B cell (primary cell): ENCODE data around the gene PPP6R2. TPM values are rescaled to one million over a fixed set of nuclear protein-coding genes. Genes with fewer than 3 reads are reported as not detected.

Experiments used
- ATAC-seq: fragments of 200-7000 bp; cut with Tn5 transposase; one replicate; pipeline ENCODE4 v1.10.0; 2021; ENCODE audit warnings: low read depth, mild to moderate bottlenecking, moderate number of reproducible peaks, moderate library complexity
- CTCF ChIA-PET: fragments of 350-600 bp; sonication (Branson Sonifier 250); formaldehyde crosslinking; loops from one replicate; lab custom pipeline; 2021; ENCODE audit warnings: antibody characterized with exemption, inconsistent platforms; lab: Charles Lee
- POLR2A ChIA-PET: fragments of 350-600 bp; sonication (Branson Sonifier 250); formaldehyde crosslinking; loops from one replicate; lab custom pipeline; 2021; ENCODE audit warnings: antibody characterized with exemption; lab: Charles Lee
- DNase-seq: peaks from one replicate; pipeline ENCODE4 v3.0.0; 2013
- H2AFZ ChIP-seq: 2 replicates; pipeline ENCODE4 v1.6.1; 2012; ENCODE audit warnings: mild to moderate bottlenecking, low read depth, low read length; ENCODE audit not compliant: insufficient read depth, poor library complexity, severe bottlenecking
- H3K27ac ChIP-seq, 2 donors: 1 replicate in 1 of 2; 2 replicates in 1 of 2; pipeline ENCODE4 v1.5.1; 2012 to 2013; ENCODE audit warnings: low read length in 2 of 2, mild to moderate bottlenecking in 2 of 2, moderate library complexity in 1 of 2
- H3K27me3 ChIP-seq, 4 experiments: fragments of 200-600 bp in 1 of 4; sonication (generic) in 1 of 4; replicated peaks in 1 of 4; 1 replicate in 2 of 4; 2 replicates in 2 of 4; pipeline versions ENCODE4 v1.6.1 to v1.7.0; 2013 to 2016; ENCODE audit warnings: low read length in 3 of 4, mild to moderate bottlenecking in 2 of 4, mixed read lengths in 1 of 4, moderate library complexity in 1 of 4; ENCODE audit not compliant: insufficient read depth in 4 of 4, control insufficient read depth in 3 of 4; ENCODE audit errors: control extremely low read depth in 1 of 4
- H3K36me3 ChIP-seq, 2 experiments: replicated peaks in 1 of 2; 1 replicate in 1 of 2; 2 replicates in 1 of 2; pipeline versions ENCODE4 v1.6.1 to v1.7.1; 2013; ENCODE audit warnings: low read length in 1 of 2; ENCODE audit not compliant: insufficient read depth in 2 of 2, control insufficient read depth in 1 of 2; ENCODE audit errors: control extremely low read depth in 1 of 2, extremely low read depth in 1 of 2
- H3K4me1 ChIP-seq, 2 donors: fragments of 200-600 bp in 1 of 2; sonication (generic) in 1 of 2; 1 replicate in 1 of 2; 2 replicates in 1 of 2; pipeline versions ENCODE4 v1.5.1 to v1.6.1; 2013 to 2017; ENCODE audit warnings: low read length in 2 of 2; ENCODE audit not compliant: control insufficient read depth in 2 of 2, insufficient read depth in 2 of 2
- H3K4me2 ChIP-seq: replicated peaks from 2 replicates; pipeline ENCODE3; 2012; ENCODE audit warnings: mild to moderate bottlenecking, low read depth, low read length; ENCODE audit not compliant: poor library complexity, severe bottlenecking
- H3K4me3 ChIP-seq, 5 experiments: fragments of 200-600 bp in 1 of 5; sonication (generic) in 1 of 5; 1 replicate in 3 of 5; 2 replicates in 2 of 5; pipeline versions ENCODE4 v1.5.1 to v1.7.0; 2011 to 2016; ENCODE audit warnings: low read length in 4 of 5, mild to moderate bottlenecking in 4 of 5, low read depth in 2 of 5, control low read depth in 1 of 5, moderate library complexity in 1 of 5; ENCODE audit not compliant: insufficient read depth in 1 of 5; ENCODE audit errors: control extremely low read depth in 1 of 5, extremely low read depth in 1 of 5
- H3K79me2 ChIP-seq: fragments of 200-600 bp; sonication (generic); one replicate; pipeline ENCODE4 v1.6.0; 2016; ENCODE audit warnings: low read length; ENCODE audit not compliant: control insufficient read depth, insufficient read depth
- H3K9ac ChIP-seq: fragments of 200-600 bp; sonication (generic); 2 replicates; pipeline ENCODE4 v1.6.1; 2017; ENCODE audit warnings: mild to moderate bottlenecking, low read length, moderate library complexity
- H3K9me3 ChIP-seq, 3 donors: one replicate each; pipeline versions ENCODE4 v1.6.1 to v1.7.1; 2013; ENCODE audit warnings: low read length in 2 of 3; ENCODE audit not compliant: control insufficient read depth in 2 of 3, insufficient read depth in 1 of 3; ENCODE audit errors: control extremely low read depth in 1 of 3
- H4K20me1 ChIP-seq: 2 replicates; pipeline ENCODE4 v1.6.0; 2012; ENCODE audit warnings: mild to moderate bottlenecking, low read length; ENCODE audit not compliant: insufficient read depth, control insufficient read depth, poor library complexity, severe bottlenecking
- H3K27ac Mint-ChIP-seq: one replicate; pipeline ENCODE4 v1.8.0; 2021; ENCODE audit warnings: mixed read lengths
- H3K27me3 Mint-ChIP-seq: one replicate; pipeline ENCODE4 v1.8.0; 2021; ENCODE audit warnings: mixed read lengths
- H3K4me1 Mint-ChIP-seq: one replicate; pipeline ENCODE4 v1.8.0; 2021; ENCODE audit warnings: mixed read lengths
- H3K4me3 Mint-ChIP-seq: one replicate; pipeline ENCODE4 v1.8.0; 2021; ENCODE audit warnings: mixed read lengths
- H3K9me3 Mint-ChIP-seq: one replicate; pipeline ENCODE4 v1.8.0; 2022; ENCODE audit warnings: mixed read lengths; ENCODE audit not compliant: insufficient read depth
- EZH2 ChIP-seq: IDR thresholded peaks from 2 replicates; pipeline ENCODE4 v1.6.1; 2012; ENCODE audit warnings: borderline replicate concordance, low read depth, mild to moderate bottlenecking, moderate library complexity, low read length; ENCODE audit not compliant: insufficient read depth, poor library complexity, severe bottlenecking
- WGBS: methylation state at CpG from one replicate; pipeline ENCODE4 v1.1.5; 2013; ENCODE audit warnings: missing lambda C conversion rate; ENCODE audit not compliant: insufficient coverage; 5-methylcytosine and 5-hydroxymethylcytosine counted together
- intact Hi-C: fragments of 100-400 bp; cut with micrococcal nuclease; formaldehyde crosslinking; loops from one replicate; pipeline ENCODE4 v1.10.0; 2022
- polyA plus RNA-seq: library from polyadenylated mRNA; depleted of rRNA; stranded (reverse); fragments of >200 nt; gene quantifications from 2 replicates; pipeline ENCODE4 v1.2.3, GENCODE V29; 2012
- total RNA-seq, 2 donors: library from RNA; stranded (reverse); fragments of 120-200 nt in 1 of 2; gene quantifications; 1 replicate in 1 of 2; 2 replicates in 1 of 2; pipeline versions ENCODE4 v1.2.3 to v1.2.4, GENCODE V29; 2013 to 2022
- TF ChIP-seq, protein P1 (sequence below): fragments of 200-600 bp; IDR thresholded peaks from one replicate; pipeline ENCODE4 v1.8.0; 2022; ENCODE audit warnings: antibody characterized with exemption, mild to moderate bottlenecking

The PPP6R2 gene
- total and polyA plus RNA-seq, 2 donors (not counting 1 experiment from before 2014, with no cell fraction given): 91.4 to 98.7 TPM

DNA sequence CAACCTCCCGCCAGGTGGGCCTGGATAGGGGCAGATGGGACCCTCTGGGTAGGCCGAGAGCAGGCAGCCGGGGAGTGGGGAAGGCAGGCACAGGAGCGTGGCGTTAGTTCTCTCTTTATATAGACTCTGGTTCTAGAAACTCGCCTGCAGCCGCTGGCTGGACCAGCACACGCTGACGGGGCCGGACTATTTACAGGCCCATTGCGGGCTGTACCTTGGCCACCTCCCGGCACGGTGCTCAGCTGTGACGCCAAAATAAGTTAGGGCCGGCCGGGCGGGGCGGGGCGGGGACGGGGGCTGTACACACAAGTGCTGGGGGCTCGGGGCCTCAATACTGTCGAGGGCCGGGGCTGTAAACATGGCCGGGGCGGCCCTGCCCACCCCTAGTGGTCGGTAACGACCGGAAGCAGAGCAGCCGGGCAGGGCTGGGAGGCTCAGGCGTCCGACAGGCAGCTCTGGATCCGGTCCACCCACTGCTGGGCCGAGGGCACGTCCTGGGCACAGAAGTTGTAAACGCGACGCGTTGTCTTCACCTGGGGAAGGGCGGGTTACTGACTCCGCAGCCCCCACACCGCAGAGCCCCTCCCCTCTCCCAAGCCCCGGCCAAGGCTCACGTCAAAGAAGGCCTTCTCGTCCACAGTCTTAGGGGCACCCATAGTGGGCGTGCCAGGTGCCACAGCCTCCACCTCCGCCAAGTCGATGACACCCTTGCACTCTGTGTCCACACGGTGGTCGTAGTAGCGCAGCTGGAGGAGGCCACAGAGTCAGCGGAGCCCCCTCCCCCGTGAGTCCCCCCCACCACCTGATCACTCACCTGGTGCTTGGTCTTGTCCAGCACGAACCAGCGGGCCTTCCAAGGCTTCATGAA lies 103.8 kb downstream of the PPP6R2 start:
- H3K9me3 ChIP-seq: no peaks in the 10 kb centered on the region
- H3K27ac Mint-ChIP-seq: no peak overlapping the region
- intact Hi-C loops: loop anchor here (2.0 kb wide), 1 partner anchor 22 kb away; no protein-coding TSS in a partner anchor
- H3K36me3 ChIP-seq: peaks cover 0 to 47% of the 10 kb centered on the region in 2 experiments
- H4K20me1 ChIP-seq: peaks cover 43% of the 10 kb centered on the region
- H3K79me2 ChIP-seq: no peaks in the 10 kb centered on the region
- ChIA-PET CTCF (interaction anchor here (5.5 kb wide), 1 partner anchor 51 kb away, joined by 35 read pairs; no protein-coding TSS in a partner anchor), POLR2A (no interaction called here)
- H3K4me2 ChIP-seq: no peak overlapping the region
- no peaks in the 10 kb centered on the region for H3K27me3 ChIP-seq
- no peak overlapping the region for H2AFZ ChIP-seq
- ATAC-seq (no peak), DNase-seq (no peak)
- WGBS: 93% methylated on average over 53 of the region's 54 CpGs
- TF ChIP-seq, protein P1, sequence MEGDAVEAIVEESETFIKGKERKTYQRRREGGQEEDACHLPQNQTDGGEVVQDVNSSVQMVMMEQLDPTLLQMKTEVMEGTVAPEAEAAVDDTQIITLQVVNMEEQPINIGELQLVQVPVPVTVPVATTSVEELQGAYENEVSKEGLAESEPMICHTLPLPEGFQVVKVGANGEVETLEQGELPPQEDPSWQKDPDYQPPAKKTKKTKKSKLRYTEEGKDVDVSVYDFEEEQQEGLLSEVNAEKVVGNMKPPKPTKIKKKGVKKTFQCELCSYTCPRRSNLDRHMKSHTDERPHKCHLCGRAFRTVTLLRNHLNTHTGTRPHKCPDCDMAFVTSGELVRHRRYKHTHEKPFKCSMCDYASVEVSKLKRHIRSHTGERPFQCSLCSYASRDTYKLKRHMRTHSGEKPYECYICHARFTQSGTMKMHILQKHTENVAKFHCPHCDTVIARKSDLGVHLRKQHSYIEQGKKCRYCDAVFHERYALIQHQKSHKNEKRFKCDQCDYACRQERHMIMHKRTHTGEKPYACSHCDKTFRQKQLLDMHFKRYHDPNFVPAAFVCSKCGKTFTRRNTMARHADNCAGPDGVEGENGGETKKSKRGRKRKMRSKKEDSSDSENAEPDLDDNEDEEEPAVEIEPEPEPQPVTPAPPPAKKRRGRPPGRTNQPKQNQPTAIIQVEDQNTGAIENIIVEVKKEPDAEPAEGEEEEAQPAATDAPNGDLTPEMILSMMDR: no peak
- no peak for TF ChIP-seq EZH2
- H3K4me1 Mint-ChIP-seq: peaks cover 24% of the 10 kb centered on the region
- H3K9ac ChIP-seq: no peak overlapping the region
- peaks cover 13 to 24% of the 10 kb centered on the region in 2 donors for H3K4me1 ChIP-seq
- H3K27me3 Mint-ChIP-seq: no peaks in the 10 kb centered on the region
- no peak overlapping the region for H3K4me3 ChIP-seq
- H3K27ac ChIP-seq: no peak overlapping the region
- no peak overlapping the region for H3K4me3 Mint-ChIP-seq
- H3K9me3 Mint-ChIP-seq: no peaks in the 10 kb centered on the region
